Tibial nerve (tissue), 4 donors: ENCODE data around the gene PSMD14. TPM values are rescaled to one million over a fixed set of nuclear protein-coding genes. Genes with fewer than 3 reads are reported as not detected.
A peak's percentile ranks its signal among the peaks of the same experiment; 100 is the strongest.
"Not testable (repeated sequence)": the region's sequence is repeated elsewhere in the genome, so short reads cannot be mapped to it uniquely, and the experiment has no call there.

Experiments used
- DNase-seq, 2 donors: peaks; one replicate each; pipeline ENCODE4 v3.0.0-alpha.2; 2019; ENCODE audit warnings: low spot score in 2 of 2
- H3K27ac ChIP-seq, 4 donors: fragments of 200-600 bp; sonication (generic) in 3 of 4; one replicate each; pipeline ENCODE4 v1.5.1; 2017 to 2019; ENCODE audit warnings: mild to moderate bottlenecking in 1 of 4
- H3K27me3 ChIP-seq, 2 donors: fragments of 200-600 bp; sonication (generic) in 1 of 2; one replicate each; pipeline versions ENCODE4 v1.5.1 to v1.6.0; 2017 to 2019
- H3K36me3 ChIP-seq, 3 donors: fragments of 200-600 bp; sonication (generic); one replicate each; pipeline ENCODE4 v1.5.1; 2018 to 2019
- H3K4me1 ChIP-seq, 4 donors: fragments of 200-600 bp; sonication (generic) in 3 of 4; one replicate each; pipeline ENCODE4 v1.5.1; 2017 to 2019
- H3K4me3 ChIP-seq, 4 donors: fragments of 200-600 bp; sonication (generic) in 3 of 4; one replicate each; pipeline ENCODE4 v1.5.1; 2017 to 2019; ENCODE audit warnings: mild to moderate bottlenecking in 1 of 4, moderate library complexity in 1 of 4
- H3K9me3 ChIP-seq, 4 donors: fragments of 200-600 bp; sonication (generic) in 3 of 4; one replicate each; pipeline ENCODE4 v1.5.1; 2017 to 2019
- CTCF ChIP-seq, 5 experiments: fragments of 200-600 bp in 3 of 5; fragments of 450-650 bp in 2 of 5; sonication (generic) in 3 of 5; IDR thresholded peaks; one replicate each; pipeline ENCODE4 v1.5.1; 2016 to 2019; ENCODE audit warnings: antibody characterized with exemption in 5 of 5, mild to moderate bottlenecking in 3 of 5, moderate library complexity in 2 of 5
- EP300 ChIP-seq, 2 donors: sonication (generic); formaldehyde crosslinking; IDR thresholded peaks; one replicate each; pipeline ENCODE4 v1.6.1; 2017; ENCODE audit warnings: antibody characterized with exemption in 2 of 2, mild to moderate bottlenecking in 1 of 2
- POLR2A ChIP-seq, 2 donors: fragments of 450-650 bp; IDR thresholded peaks; one replicate each; pipeline ENCODE4 v1.6.1; 2017; ENCODE audit warnings: antibody characterized with exemption in 2 of 2, mild to moderate bottlenecking in 2 of 2, moderate library complexity in 2 of 2
- WGBS, 2 donors: methylation state at CpG; one replicate each; pipeline ENCODE4 v1.1.5; 2018; 5-methylcytosine and 5-hydroxymethylcytosine counted together
- total RNA-seq, 4 donors: library from RNA; depleted of rRNA; stranded (reverse); fragments of >200 nt; gene quantifications; one replicate each; pipeline ENCODE4 v1.1.0, GENCODE V29; 2016

Gene PSMD14
- total RNA-seq = 10 to 100 TPM; 22.0 to 29.1 (median 26.4) TPM

GRCh38 chr2:161308178-161308955 is at the start of gene PSMD14:
TSS of gene PSMD14 (plus strand) at chr2:161308425. CDS start at chr2:161318826, 10,401 bp downstream.
- peaks cover 0 to 11% (median 2%) of the 10 kb centered on the region in 4 donors for H3K9me3 ChIP-seq
- no peak for TF ChIP-seq CTCF (IDR thresholded peaks at IDR 0.05)
- peak; percentile 43 to 46 for TF ChIP-seq POLR2A (IDR thresholded peaks at IDR 0.05)
- TF ChIP-seq EP300 (IDR thresholded peaks at IDR 0.05) = peak in 1 of 2 donors; percentile 82
- H3K4me3 ChIP-seq = peak within 1 kb of the TSS; percentile 64 to 76 (median 71)
- peak; percentile 76 to 89 for DNase-seq
- 0 to 1% methylated on average over 22 to 49 of the region's 60 CpGs for WGBS, 2 donors
- H3K27me3 ChIP-seq = no peaks in the 10 kb centered on the region
- H3K4me1 ChIP-seq = peaks cover 0 to 23% (median 4%) of the 10 kb centered on the region in 4 donors
- H3K36me3 ChIP-seq = no peaks in the 10 kb centered on the region
- H3K27ac ChIP-seq = peak within 1 kb of the TSS; percentile 0 to 83 (median 81)

GRCh38 chr2:161265874-161266273 is 42.4 kb upstream of the PSMD14 start:
- H3K36me3 ChIP-seq = no peaks in the 10 kb centered on the region
- TF ChIP-seq CTCF (IDR thresholded peaks at IDR 0.05) (no peak), EP300 (IDR thresholded peaks at IDR 0.05) (no peak), POLR2A (IDR thresholded peaks at IDR 0.05) (no peak)

GRCh38 chr2:161269111-161269510 is 39.1 kb upstream of the PSMD14 start:
- H3K36me3 ChIP-seq = no peaks in the 10 kb centered on the region
- no peak for TF ChIP-seq POLR2A (IDR thresholded peaks at IDR 0.05)
- no peak for TF ChIP-seq EP300 (IDR thresholded peaks at IDR 0.05)
- no peak overlapping the region for H3K27ac ChIP-seq
- 88 to 98% methylated on average over 3 of the region's 3 CpGs for WGBS, 2 donors
- no peaks in the 10 kb centered on the region for H3K4me1 ChIP-seq
- DNase-seq = no peak
- peaks cover 0 to 3% (median 0%) of the 10 kb centered on the region in 4 donors for H3K9me3 ChIP-seq
- no peak overlapping the region for H3K4me3 ChIP-seq
- no peaks in the 10 kb centered on the region for H3K27me3 ChIP-seq

More at GRCh38 chr2:161265874-161266273, 42.4 kb upstream of the PSMD14 start:
- Histone ChIP-seq H3K27ac (no peak overlapping the region), H3K9me3 (no peaks in the 10 kb centered on the region), H3K4me3 (no peak overlapping the region), H3K27me3 (no peaks in the 10 kb centered on the region), H3K4me1 (no peaks in the 10 kb centered on the region)
- 95 to 97% methylated on average over 11 of the region's 11 CpGs for WGBS, 2 donors
- no peak for DNase-seq

- Histone ChIP-seq H3K27me3 (no peaks in the 10 kb centered on the region), H3K36me3 (no peaks in the 10 kb centered on the region), H3K9me3 (peaks cover 0 to 3% (median 0%) of the 10 kb centered on the region in 4 donors), H3K4me1 (no peaks in the 10 kb centered on the region), H3K27ac (no peak overlapping the region), H3K4me3 (no peak overlapping the region)
- TF ChIP-seq CTCF (IDR thresholded peaks at IDR 0.05) (peak; percentile 28 to 68 (median 45)), EP300 (IDR thresholded peaks at IDR 0.05) (no peak)
- WGBS, 2 donors = 47 to 50% methylated on average over 5 of the region's 5 CpGs
- peak in 1 of 2 donors; percentile 85 for DNase-seq
These were observed 35.0 kb upstream of the PSMD14 start for GRCh38 chr2:161273038-161273760.

- WGBS, 2 donors = 58 to 64% methylated on average over 11 of the region's 11 CpGs
These were observed 29.5 kb upstream of the PSMD14 start for GRCh38 chr2:161278564-161279229.

GRCh38 chr2:161279230-161279815 is 28.9 kb upstream of the PSMD14 start:
- 65 to 76% methylated on average over 5 of the region's 5 CpGs for WGBS, 2 donors
- H3K36me3 ChIP-seq, H3K27ac ChIP-seq, H3K4me3 ChIP-seq, H3K4me1 ChIP-seq, H3K27me3 ChIP-seq, H3K9me3 ChIP-seq, DNase-seq: not testable (repeated sequence)

More at GRCh38 chr2:161278564-161279229, 29.5 kb upstream of the PSMD14 start:
- not testable (repeated sequence) for H3K4me1 ChIP-seq, H3K4me3 ChIP-seq, H3K27ac ChIP-seq, H3K27me3 ChIP-seq, H3K36me3 ChIP-seq, H3K9me3 ChIP-seq
- peak in 1 of 2 donors; percentile 12 for DNase-seq

- WGBS, 2 donors = 79 to 82% methylated on average over 18 of the region's 18 CpGs
- not testable (repeated sequence) for H3K4me3 ChIP-seq, H3K27ac ChIP-seq, H3K36me3 ChIP-seq, H3K27me3 ChIP-seq, H3K9me3 ChIP-seq, H3K4me1 ChIP-seq
- DNase-seq = peak in 1 of 2 donors; percentile 52
These were observed 27.3 kb upstream of the PSMD14 start for GRCh38 chr2:161280906-161281323.

GRCh38 chr2:161281615-161282310 is 26.5 kb upstream of the PSMD14 start:
- not testable (repeated sequence) for H3K27me3 ChIP-seq, H3K4me1 ChIP-seq, H3K36me3 ChIP-seq, H3K27ac ChIP-seq, H3K4me3 ChIP-seq, H3K9me3 ChIP-seq
- DNase-seq = peak in 1 of 2 donors; percentile 14
- 89 to 93% methylated on average over 11 of the region's 11 CpGs for WGBS, 2 donors

GRCh38 chr2:161282311-161282644 is 25.9 kb upstream of the PSMD14 start:
- H3K27ac ChIP-seq, H3K4me1 ChIP-seq, H3K27me3 ChIP-seq, H3K9me3 ChIP-seq, H3K4me3 ChIP-seq, H3K36me3 ChIP-seq: not testable (repeated sequence)
- WGBS, 2 donors = 89 to 90% methylated on average over 9 of the region's 9 CpGs
- peak in 1 of 2 donors; percentile 16 for DNase-seq
